Measurements from ENCODE around the gene RPL18. TPM values are rescaled to one million over a fixed set of nuclear protein-coding genes. Genes with fewer than 3 reads are reported as not detected.
"Not testable (repeated sequence)": the region's sequence is repeated elsewhere in the genome, so short reads cannot be mapped to it uniquely, and the experiment has no call there.

Gene RPL18
- total RNA-seq, 1 donor from 2014 or later: 1,668 TPM

DNA sequence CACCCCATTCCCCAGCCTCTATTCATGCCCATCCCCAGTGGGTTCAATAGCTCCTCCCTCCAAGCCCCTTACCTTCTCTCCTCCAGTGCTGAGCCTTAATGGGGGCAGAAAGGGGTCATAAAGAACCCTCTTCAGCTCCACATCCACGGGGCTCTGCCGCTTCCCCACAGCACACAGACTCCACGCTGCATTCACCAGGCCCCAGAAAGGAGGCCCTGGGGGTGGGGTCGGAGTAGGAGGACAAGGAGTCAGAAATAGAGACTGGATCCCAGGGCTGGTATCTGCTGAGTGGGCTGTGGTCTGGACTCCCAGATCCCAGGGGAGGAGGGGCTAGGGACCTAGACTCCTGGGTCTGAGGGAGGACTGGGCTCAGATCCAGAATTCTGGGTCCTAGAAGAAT lies 25.4 kb upstream of the RPL18 start:
- ATAC-seq: no peak

GRCh38 chr19:48642862-48643261 lies 23.9 kb upstream of the RPL18 start:
- no peak for ATAC-seq

- no peak for ATAC-seq
Observed at GRCh38 chr19:48641850-48642249, 22.9 kb upstream of the RPL18 start.

GRCh38 chr19:48639483-48640375 lies 20.8 kb upstream of the RPL18 start:
- no peak for ATAC-seq

DNA sequence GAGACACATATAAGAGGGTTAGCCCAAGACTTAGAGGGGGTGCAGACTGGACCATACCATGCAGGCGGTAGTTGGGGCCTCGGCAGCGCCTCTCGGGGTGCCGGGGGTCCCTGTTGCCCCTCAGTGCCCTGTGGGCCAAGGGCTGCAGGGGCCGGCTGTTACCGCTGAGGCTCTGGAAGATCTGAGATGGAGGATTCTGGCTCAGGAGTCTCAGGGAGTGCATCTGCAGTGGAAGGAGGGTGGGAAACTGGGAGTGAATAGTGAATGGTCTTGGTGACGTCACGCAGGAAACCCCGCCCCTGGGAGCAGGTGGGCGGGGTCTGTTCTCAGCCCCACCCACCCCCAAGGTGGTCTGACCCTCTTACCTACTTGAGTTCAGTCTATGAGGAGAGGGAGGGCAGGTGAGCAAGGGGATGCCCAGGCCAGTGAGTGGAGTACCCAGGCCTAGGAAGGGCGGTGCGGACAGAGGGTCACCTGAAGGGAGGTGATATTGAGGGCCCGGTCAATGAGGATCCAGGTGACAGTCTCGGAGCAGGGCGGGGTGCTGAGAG lies 19.9 kb upstream of the RPL18 start:
- no peak for ATAC-seq

DNA sequence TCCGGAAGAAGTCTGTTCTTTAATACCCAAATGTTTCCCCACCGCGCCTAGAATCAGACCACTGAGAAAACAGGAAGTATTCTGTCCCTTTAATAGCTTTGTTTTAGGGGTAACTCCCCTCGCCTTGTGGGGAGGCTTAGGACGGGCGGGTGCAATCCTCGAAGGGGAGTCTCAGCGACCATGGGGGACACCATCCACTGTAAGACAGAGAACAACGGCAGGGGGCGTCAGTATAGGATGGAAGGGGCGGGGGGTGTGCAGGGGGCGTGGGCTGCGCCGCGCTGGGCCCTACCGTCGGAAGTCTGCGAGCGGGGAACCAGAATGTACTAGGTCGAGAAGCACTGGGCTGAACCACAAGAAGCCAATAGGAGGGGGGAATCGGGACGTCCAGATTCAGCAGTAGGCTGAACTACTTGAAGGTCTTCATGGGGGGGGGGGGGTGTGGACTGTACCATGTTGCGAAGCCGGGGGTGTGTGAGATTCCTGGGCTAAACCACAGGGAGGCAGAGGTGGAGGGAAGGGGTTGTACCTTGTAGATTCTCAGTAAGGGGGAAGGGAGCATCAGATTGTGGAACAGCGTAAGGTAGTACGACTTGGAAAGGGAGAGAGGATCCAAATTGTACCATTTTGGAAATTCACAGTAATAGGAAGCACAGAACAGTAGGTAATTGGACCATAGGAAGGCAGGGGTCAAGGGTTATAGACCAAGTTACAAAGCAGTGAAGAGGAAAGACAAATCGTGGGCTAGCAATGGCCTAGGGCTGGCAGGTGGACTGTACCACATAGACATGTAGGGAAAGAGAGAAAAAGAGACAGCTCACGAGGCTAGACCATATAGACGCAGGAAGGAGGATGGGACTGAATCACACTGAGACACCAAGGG lies 19.2 kb upstream of the RPL18 start:
- peak; percentile 52 for ATAC-seq

DNA sequence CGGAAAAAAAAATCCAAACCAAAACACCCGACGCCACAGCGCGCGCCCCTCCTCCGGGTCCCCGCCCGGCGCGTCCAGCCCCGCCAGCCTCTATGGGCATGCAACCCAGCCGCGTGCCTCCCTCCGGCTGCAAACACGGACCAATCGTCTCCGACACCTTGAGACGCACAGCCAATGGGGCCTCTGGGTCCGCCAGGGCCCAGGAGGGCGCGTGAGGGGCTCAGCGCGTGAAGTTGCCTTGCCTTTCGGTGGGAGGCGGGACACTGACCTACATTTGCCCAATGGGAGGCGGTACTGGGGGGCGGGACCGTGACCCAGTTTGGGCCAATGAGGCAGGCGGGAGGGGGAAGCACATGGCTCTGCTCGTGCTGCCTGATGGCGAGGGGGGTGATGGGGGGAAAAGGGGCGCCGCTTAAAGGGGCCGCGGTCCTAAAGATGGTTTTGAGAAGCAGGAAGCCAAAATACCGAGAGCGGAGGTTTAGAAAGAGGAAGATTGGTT lies 18.5 kb upstream of the RPL18 start:
- ATAC-seq: peak; percentile 72

GRCh38 chr19:48636859-48637448 lies 18.0 kb upstream of the RPL18 start, which contains the start of gene DBP:
DBP (minus strand) TSS chr19:48637379; CDS start chr19:48636994, 385 bp downstream.
- peak; percentile 4 for ATAC-seq

GRCh38 chr19:48635966-48636858 lies 17.2 kb upstream of the RPL18 start:
- ATAC-seq: no peak

DNA sequence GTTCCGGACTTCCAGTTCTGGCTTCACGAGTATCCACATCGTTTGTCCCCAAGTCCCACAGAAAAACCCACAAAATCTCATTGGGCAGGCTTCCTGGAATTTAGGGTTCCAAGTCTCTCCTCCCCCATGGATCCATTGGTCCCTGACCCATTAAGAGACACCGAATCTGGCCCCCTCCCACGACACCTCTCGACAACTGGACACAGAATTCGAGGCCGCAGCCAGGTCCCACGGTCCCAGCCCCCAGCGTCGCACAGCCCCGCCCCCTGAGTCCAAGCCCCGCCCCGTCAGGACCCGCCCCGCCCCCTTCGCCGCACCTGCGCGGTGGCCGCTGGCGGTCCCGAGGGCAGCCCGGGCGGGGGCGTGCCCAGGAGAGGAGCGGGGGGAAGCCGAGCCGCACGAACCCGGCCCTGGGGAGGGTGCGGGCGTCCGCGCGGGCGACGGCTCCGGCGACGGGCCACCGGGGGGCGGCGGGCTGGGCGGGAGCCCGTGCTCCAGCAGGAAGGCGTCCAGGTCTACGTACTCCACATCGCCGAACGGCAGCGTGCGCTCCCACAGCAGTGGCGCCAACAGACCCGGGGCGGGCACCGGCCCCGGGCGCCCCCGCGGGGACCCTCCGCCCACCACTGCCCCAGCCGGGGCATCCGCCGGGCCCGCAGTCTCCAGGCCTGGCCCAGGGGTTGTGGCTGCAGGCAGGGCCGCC lies 16.4 kb upstream of the RPL18 start:
- ATAC-seq: peak; percentile 39

DNA sequence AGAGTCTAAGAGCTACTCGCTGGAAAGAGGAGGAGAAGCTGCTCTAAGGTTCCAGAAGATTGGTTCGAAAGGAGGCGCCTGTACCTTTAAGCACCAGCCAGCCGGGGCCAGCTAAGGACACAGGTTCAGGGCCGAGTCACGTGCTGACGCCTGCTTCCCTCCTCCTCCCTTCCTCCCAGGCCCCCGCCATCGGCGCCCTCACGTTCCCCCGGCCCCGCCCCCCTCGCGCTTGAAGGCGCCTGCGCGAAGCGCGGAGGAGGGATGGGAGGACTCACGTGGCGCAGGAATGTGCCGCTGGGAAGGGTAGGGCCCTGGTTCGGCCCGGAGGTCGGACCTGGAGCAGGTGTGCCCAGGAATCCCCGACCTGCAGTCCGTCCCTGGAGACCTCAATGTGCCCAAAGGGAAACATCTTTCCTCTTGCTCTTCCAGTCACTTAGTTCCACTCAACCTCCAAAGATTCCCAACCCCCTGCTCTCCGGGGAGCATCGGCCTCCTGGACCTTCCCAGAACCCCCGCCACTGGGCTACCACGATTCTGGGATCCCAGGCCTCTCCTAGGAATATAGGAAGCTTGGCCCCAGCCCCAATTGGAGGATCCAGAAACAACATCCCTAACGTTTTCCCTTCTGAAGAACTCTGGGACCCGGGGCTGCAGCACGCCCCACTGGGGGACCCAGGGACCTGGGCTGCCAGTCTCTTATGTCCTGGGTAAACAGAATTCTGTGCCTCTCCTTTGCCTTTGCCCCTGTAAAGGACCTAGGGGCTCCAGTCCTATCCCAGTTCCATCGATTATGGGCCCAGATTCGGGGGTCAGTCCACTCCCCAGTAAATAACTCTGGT lies 15.7 kb upstream of the RPL18 start:
- ATAC-seq: peak; percentile 59

DNA sequence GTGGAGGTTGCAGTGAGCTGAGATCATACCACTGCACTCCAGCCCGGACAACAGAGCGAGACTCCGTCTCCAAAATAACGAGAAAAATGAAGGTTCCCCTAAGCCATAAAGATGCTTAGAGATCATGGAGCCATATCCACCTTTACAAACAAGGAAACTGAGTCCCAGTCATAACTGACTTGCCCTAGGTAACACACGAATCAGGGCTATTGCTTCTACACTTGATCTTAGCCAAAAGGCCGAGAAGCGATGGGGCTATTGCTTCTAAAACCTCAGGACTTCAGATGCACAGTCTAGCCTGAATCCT lies 15.0 kb upstream of the RPL18 start:
- no peak for ATAC-seq

- ATAC-seq: no peak
Observed at GRCh38 chr19:48633148-48634035, 14.4 kb upstream of the RPL18 start.

GRCh38 chr19:48632692-48633147 lies 13.7 kb upstream of the RPL18 start:
- ATAC-seq: peak; percentile 6

GRCh38 chr19:48632286-48632685 lies 13.3 kb upstream of the RPL18 start:
- not testable (repeated sequence) for ATAC-seq

DNA sequence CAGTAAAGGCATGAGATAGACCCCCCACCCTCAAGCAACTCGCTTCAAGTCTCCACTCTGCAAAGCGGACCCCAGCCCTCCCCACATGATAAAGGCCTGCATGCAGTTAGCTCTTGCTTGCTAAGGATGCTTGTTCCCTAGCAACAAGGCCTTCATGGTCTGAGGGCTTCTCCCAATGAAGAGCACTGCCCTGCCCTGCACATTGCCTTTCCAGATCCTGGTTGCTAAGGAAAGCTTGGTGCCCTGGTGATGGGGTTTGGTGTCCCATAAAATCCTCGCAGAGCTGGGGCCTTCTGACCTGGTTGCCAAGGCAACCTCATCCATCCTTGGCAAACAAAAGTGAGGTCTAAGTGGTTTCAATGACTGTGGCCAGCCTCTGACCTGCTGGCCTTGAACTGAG lies 12.2 kb upstream of the RPL18 start:
- ATAC-seq: no peak

DNA sequence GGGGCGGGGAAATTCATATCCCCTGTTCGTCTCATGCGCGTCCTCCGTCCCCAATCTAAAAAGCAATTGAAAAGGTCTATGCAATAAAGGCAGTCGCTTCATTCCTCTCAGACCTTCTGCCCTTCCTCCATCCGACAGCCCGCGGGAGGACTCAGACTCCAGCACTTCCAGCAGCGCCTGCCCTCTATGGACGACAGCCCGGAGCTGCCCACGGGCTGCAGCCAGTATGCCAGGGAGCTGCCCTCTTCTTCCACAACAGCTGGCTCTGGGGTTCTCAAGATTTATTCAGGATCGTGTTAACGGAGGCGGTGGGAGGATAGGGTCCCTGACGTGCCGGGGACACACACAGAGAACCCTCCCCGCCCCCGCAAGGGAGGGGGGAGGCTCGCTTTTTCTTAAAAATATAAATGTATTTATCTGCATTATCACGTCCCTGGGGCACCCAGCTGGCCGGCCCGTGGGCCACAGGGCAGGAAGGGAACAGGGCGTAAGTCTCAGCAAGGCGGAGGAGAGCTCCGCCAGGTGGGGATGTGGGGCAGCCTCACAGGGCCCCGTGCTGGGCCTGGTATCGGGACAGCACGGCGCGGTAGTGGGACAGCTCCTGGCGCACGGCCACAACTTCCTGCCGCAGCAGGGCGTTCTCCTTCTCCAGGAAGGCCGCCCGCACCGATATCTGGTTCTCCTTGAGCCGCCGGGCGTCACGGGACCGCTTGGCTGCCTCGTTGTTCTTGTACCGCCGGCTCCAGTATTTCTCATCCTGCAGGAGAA lies 11.5 kb upstream of the RPL18 start:
- ATAC-seq: no peak
